Measurements from ENCODE around the gene USH1C.

Gene USH1C

GRCh38 chr11:17581732-17582053 is 37.5 kb upstream of the USH1C start (continued):
- TF ChIP-seq TSHZ2 (CRISPR knock-in tag; IDR thresholded peaks at IDR 0.05) = no peak
- TF ChIP-seq ZNF70 (CRISPR knock-in tag; IDR thresholded peaks at IDR 0.05) = no peak
- TF ChIP-seq ZNF8 (CRISPR knock-in tag; IDR thresholded peaks at IDR 0.05) = no peak
- TF ChIP-seq, protein P1, sequence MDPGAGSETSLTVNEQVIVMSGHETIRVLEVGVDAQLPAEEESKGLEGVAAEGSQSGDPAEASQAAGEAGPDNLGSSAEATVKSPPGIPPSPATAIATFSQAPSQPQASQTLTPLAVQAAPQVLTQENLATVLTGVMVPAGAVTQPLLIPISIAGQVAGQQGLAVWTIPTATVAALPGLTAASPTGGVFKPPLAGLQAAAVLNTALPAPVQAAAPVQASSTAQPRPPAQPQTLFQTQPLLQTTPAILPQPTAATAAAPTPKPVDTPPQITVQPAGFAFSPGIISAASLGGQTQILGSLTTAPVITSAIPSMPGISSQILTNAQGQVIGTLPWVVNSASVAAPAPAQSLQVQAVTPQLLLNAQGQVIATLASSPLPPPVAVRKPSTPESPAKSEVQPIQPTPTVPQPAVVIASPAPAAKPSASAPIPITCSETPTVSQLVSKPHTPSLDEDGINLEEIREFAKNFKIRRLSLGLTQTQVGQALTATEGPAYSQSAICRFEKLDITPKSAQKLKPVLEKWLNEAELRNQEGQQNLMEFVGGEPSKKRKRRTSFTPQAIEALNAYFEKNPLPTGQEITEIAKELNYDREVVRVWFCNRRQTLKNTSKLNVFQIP (CRISPR knock-in tag; IDR thresholded peaks at IDR 0.05; ENCODE audit: borderline replicate concordance, low read depth) = no peak
- TF ChIP-seq RARB (CRISPR knock-in tag; IDR thresholded peaks at IDR 0.05) = no peak
- TF ChIP-seq GLIS3 (CRISPR knock-in tag; IDR thresholded peaks at IDR 0.05) = no peak
- TF ChIP-seq ZC3H10 (CRISPR knock-in tag; IDR thresholded peaks at IDR 0.05) = no peak
- no peak for TF ChIP-seq BACH2 (CRISPR knock-in tag; IDR thresholded peaks at IDR 0.05; ENCODE audit: borderline replicate concordance)
- TF ChIP-seq, protein P2, sequence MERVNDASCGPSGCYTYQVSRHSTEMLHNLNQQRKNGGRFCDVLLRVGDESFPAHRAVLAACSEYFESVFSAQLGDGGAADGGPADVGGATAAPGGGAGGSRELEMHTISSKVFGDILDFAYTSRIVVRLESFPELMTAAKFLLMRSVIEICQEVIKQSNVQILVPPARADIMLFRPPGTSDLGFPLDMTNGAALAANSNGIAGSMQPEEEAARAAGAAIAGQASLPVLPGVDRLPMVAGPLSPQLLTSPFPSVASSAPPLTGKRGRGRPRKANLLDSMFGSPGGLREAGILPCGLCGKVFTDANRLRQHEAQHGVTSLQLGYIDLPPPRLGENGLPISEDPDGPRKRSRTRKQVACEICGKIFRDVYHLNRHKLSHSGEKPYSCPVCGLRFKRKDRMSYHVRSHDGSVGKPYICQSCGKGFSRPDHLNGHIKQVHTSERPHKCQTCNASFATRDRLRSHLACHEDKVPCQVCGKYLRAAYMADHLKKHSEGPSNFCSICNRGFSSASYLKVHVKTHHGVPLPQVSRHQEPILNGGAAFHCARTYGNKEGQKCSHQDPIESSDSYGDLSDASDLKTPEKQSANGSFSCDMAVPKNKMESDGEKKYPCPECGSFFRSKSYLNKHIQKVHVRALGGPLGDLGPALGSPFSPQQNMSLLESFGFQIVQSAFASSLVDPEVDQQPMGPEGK (CRISPR knock-in tag; IDR thresholded peaks at IDR 0.05; ENCODE audit: borderline replicate concordance) = no peak

GRCh38 chr11:17581036-17581731 is 37.0 kb upstream of the USH1C start:
- TF ChIP-seq ZNF565 (CRISPR knock-in tag; conservative IDR thresholded peaks at IDR 0.05; ENCODE audit: low read depth) (no peak), TSHZ2 (CRISPR knock-in tag; IDR thresholded peaks at IDR 0.05) (no peak), ZNF8 (CRISPR knock-in tag; IDR thresholded peaks at IDR 0.05) (no peak), CSDC2 (CRISPR knock-in tag; IDR thresholded peaks at IDR 0.05) (no peak), ZFP3 (CRISPR knock-in tag; IDR thresholded peaks at IDR 0.05) (no peak), BACH2 (CRISPR knock-in tag; IDR thresholded peaks at IDR 0.05; ENCODE audit: borderline replicate concordance) (no peak)
- TF ChIP-seq, protein P2 (CRISPR knock-in tag; IDR thresholded peaks at IDR 0.05; ENCODE audit: borderline replicate concordance) = no peak
- no peak for ATAC-seq

GRCh38 chr11:17580271-17580670 is 36.1 kb upstream of the USH1C start:
- TF ChIP-seq ARNTL (CRISPR knock-in tag; IDR thresholded peaks at IDR 0.05; ENCODE audit: borderline replicate concordance, low read depth) (no peak), TCF4 (CRISPR knock-in tag; IDR thresholded peaks at IDR 0.05; ENCODE audit: borderline replicate concordance) (no peak), ESRRG (CRISPR knock-in tag; IDR thresholded peaks at IDR 0.05) (no peak), OSR1 (CRISPR knock-in tag; IDR thresholded peaks at IDR 0.05) (no peak), CSDC2 (CRISPR knock-in tag; IDR thresholded peaks at IDR 0.05) (no peak), BACH2 (CRISPR knock-in tag; IDR thresholded peaks at IDR 0.05; ENCODE audit: borderline replicate concordance) (no peak), ZNF565 (CRISPR knock-in tag; conservative IDR thresholded peaks at IDR 0.05; ENCODE audit: low read depth) (no peak), PPARA (CRISPR knock-in tag; IDR thresholded peaks at IDR 0.05; ENCODE audit: borderline replicate concordance) (no peak)
- TF ChIP-seq, protein P3, sequence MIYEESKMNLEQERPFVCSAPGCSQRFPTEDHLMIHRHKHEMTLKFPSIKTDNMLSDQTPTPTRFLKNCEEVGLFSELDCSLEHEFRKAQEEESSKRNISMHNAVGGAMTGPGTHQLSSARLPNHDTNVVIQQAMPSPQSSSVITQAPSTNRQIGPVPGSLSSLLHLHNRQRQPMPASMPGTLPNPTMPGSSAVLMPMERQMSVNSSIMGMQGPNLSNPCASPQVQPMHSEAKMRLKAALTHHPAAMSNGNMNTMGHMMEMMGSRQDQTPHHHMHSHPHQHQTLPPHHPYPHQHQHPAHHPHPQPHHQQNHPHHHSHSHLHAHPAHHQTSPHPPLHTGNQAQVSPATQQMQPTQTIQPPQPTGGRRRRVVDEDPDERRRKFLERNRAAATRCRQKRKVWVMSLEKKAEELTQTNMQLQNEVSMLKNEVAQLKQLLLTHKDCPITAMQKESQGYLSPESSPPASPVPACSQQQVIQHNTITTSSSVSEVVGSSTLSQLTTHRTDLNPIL (CRISPR knock-in tag; IDR thresholded peaks at IDR 0.05; ENCODE audit: low read depth) = no peak
- TF ChIP-seq, protein P4, sequence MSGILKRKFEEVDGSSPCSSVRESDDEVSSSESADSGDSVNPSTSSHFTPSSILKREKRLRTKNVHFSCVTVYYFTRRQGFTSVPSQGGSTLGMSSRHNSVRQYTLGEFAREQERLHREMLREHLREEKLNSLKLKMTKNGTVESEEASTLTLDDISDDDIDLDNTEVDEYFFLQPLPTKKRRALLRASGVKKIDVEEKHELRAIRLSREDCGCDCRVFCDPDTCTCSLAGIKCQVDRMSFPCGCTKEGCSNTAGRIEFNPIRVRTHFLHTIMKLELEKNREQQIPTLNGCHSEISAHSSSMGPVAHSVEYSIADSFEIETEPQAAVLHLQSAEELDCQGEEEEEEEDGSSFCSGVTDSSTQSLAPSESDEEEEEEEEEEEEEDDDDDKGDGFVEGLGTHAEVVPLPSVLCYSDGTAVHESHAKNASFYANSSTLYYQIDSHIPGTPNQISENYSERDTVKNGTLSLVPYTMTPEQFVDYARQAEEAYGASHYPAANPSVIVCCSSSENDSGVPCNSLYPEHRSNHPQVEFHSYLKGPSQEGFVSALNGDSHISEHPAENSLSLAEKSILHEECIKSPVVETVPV (CRISPR knock-in tag; IDR thresholded peaks at IDR 0.05) = no peak
- no peak for ATAC-seq

All from SK-N-SH treated with all-trans-retinoic acid at 6 μM for 48 hours (cell line).